K562 (cell line): Measurements from ENCODE around the gene PPP1R14C. TPM values are rescaled to one million over a fixed set of nuclear protein-coding genes. Genes with fewer than 3 reads are reported as not detected.

Experiments
- ATAC-seq: fragments of 200-7000 bp; cut with Tn5 transposase; 3 replicates; pipeline ENCODE4 v1.9.1; 2020; ENCODE audit warnings: moderate library complexity
- BruUV-seq: library from RNA; stranded (reverse); fragments of 400-500 nt; replicated peaks from 2 replicates; lab custom pipeline; 2021; lab: Mats Ljungman, UMichigan
- CTCF ChIA-PET: fragments of 300-600 bp; formaldehyde crosslinking; extraction: SDS; loops from one replicate; lab custom pipeline; 2021; ENCODE audit warnings: low intra/inter-chr PET ratio; lab: Yijun Ruan, JAX
- POLR2A ChIA-PET: fragments of 300-600, 350-650 bp; sonication (Branson Sonifier 250); formaldehyde crosslinking; extraction: SDS; loops from one replicate; lab custom pipeline; 2021; ENCODE audit warnings: antibody characterized with exemption, inconsistent platforms; lab: Yijun Ruan, JAX
- DNase-seq, 4 experiments: peaks; one replicate each; pipeline versions ENCODE4 v3.0.0 to v3.0.0-alpha.2; 2011 to 2018; ENCODE audit warnings: low spot score in 3 of 4, mixed read lengths in 3 of 4; ENCODE audit errors: extremely low read depth in 1 of 4
- FAIRE-seq: peaks from 2 replicates; lab custom pipeline; 2011; peaks lifted over from hg19 to GRCh38; lab: Jason Lieb, UNC
- H2AFZ ChIP-seq: 2 replicates; pipeline ENCODE4 v1.6.0; 2011; ENCODE audit warnings: low read depth, low read length, control low read depth, inconsistent platforms
- H3K27ac ChIP-seq: fragments of 200-600 bp; 3 replicates; pipeline ENCODE4 v1.8.0; 2011; ENCODE audit warnings: low read depth, mild to moderate bottlenecking, control low read depth, inconsistent platforms, low read length, moderate library complexity, mixed read lengths; ENCODE audit errors: extremely low read depth
- H3K27me3 ChIP-seq, 2 experiments: fragments of 300-600 bp in 1 of 2; 2 replicates in 1 of 2; 3 replicates in 1 of 2; pipeline versions ENCODE4 v1.6.0 to v1.8.0; 2011; ENCODE audit warnings: inconsistent platforms in 2 of 2, low read length in 2 of 2, mild to moderate bottlenecking in 1 of 2, mixed read lengths in 1 of 2, moderate library complexity in 1 of 2; ENCODE audit not compliant: control insufficient read depth in 2 of 2, insufficient read depth in 2 of 2
- H3K36me3 ChIP-seq: fragments of 300-600 bp; 3 replicates; pipeline ENCODE4 v1.8.0; 2011; ENCODE audit warnings: mild to moderate bottlenecking, low read length, inconsistent platforms; ENCODE audit not compliant: control insufficient read depth, insufficient read depth
- H3K4me1 ChIP-seq, 2 experiments: fragments of 200-600 bp in 1 of 2; replicated peaks in 1 of 2; 2 replicates in 1 of 2; 3 replicates in 1 of 2; pipeline versions ENCODE4 v1.5.1 to v1.8.0; 2011; ENCODE audit warnings: inconsistent platforms in 2 of 2, low read length in 2 of 2, mild to moderate bottlenecking in 1 of 2, mixed read lengths in 1 of 2, moderate library complexity in 1 of 2; ENCODE audit not compliant: control insufficient read depth in 2 of 2, insufficient read depth in 2 of 2
- H3K4me2 ChIP-seq: 2 replicates; pipeline ENCODE4 v1.6.1; 2011; ENCODE audit warnings: low read length, control low read depth, inconsistent platforms, mixed read lengths; ENCODE audit not compliant: insufficient read depth
- H3K4me3 ChIP-seq: fragments of 200-600 bp; sonication (generic), shearing (Covaris generic); 2 replicates; pipeline ENCODE4 v1.5.1; 2016; ENCODE audit warnings: control low read depth, inconsistent platforms
- H3K79me2 ChIP-seq: fragments of 200-600 bp; 3 replicates; pipeline ENCODE4 v1.8.0; 2011; ENCODE audit warnings: low read length, inconsistent platforms; ENCODE audit not compliant: control insufficient read depth, insufficient read depth
- H3K9ac ChIP-seq, 2 experiments: 2 replicates each; pipeline versions ENCODE4 v1.6.0 to v1.6.1; 2011; ENCODE audit warnings: low read depth in 2 of 2, low read length in 2 of 2, control low read depth in 1 of 2, inconsistent platforms in 1 of 2, mild to moderate bottlenecking in 1 of 2, mixed read lengths in 1 of 2; ENCODE audit not compliant: insufficient read depth in 1 of 2
- H3K9me1 ChIP-seq: one replicate; pipeline ENCODE4 v1.6.0; 2011; ENCODE audit warnings: inconsistent platforms, mild to moderate bottlenecking, low read length, moderate library complexity; ENCODE audit not compliant: control insufficient read depth, insufficient read depth
- H3K9me3 ChIP-seq: replicated peaks from 2 replicates; pipeline ENCODE4 v1.5.1; 2011; ENCODE audit warnings: low read depth, low read length, inconsistent platforms; ENCODE audit not compliant: control insufficient read depth, insufficient read depth
- H4K20me1 ChIP-seq: replicated peaks from 2 replicates; pipeline ENCODE4 v1.6.1; 2011; ENCODE audit warnings: low read length, inconsistent platforms, mixed read lengths; ENCODE audit not compliant: control insufficient read depth, insufficient read depth
- CEBPG ChIP-seq, 3 experiments: fragments of 200-800 bp in 1 of 3; sonication (Bioruptor generic) in 1 of 3; sonication (generic) in 1 of 3; formaldehyde crosslinking in 1 of 3; IDR thresholded peaks in 2 of 3; conservative IDR thresholded peaks in 1 of 3; 2 replicates each; pipeline versions ENCODE4 v1.6.1 to v1.8.0; 2016 to 2022; ENCODE audit warnings: missing compliant biosample characterization in 2 of 3, missing genetic modification characterization in 2 of 3, mild to moderate bottlenecking in 1 of 3, missing genetic modification reagents in 1 of 3
- EZH2 ChIP-seq: IDR thresholded peaks from 2 replicates; pipeline ENCODE4 v1.6.1; 2012; ENCODE audit warnings: low read depth, mild to moderate bottlenecking, inconsistent platforms, low read length, borderline replicate concordance
- MAFG ChIP-seq: fragments of 450-650 bp; conservative IDR thresholded peaks from 2 replicates; pipeline ENCODE4 v1.6.1; 2016; ENCODE audit warnings: missing genetic modification characterization, missing compliant biosample characterization
- NFRKB ChIP-seq: fragments of 450-650 bp; IDR thresholded peaks from 2 replicates; pipeline ENCODE4 v1.6.1; 2016; ENCODE audit warnings: low read depth
- PTBP1 ChIP-seq: fragments of 200-400 bp; formaldehyde crosslinking; IDR thresholded peaks from 2 replicates; pipeline ENCODE4 v1.6.1; 2017; ENCODE audit warnings: low read depth, low read length
- RFX7 ChIP-seq: fragments of 250-450 bp; sonication (Bioruptor Pico); IDR thresholded peaks from 2 replicates; pipeline ENCODE4 v1.5.1; 2021; ENCODE audit warnings: mild to moderate bottlenecking
- SOX6 ChIP-seq: fragments of 450-650 bp; IDR thresholded peaks from 2 replicates; pipeline ENCODE4 v1.6.1; 2014; ENCODE audit warnings: mild to moderate bottlenecking
- TCF3 ChIP-seq: sonication (generic); formaldehyde crosslinking; IDR thresholded peaks from 2 replicates; pipeline ENCODE4 v1.4.0; 2020; ENCODE audit warnings: mild to moderate bottlenecking, missing genetic modification reagents
- TEAD2 ChIP-seq: fragments of 450-650 bp; IDR thresholded peaks from 2 replicates; pipeline ENCODE4 v1.6.1; 2016; ENCODE audit warnings: missing genetic modification characterization, control low read depth, missing compliant biosample characterization
- TEAD4 ChIP-seq, 2 experiments: sonication (generic) in 1 of 2; formaldehyde crosslinking in 1 of 2; IDR thresholded peaks; 2 replicates each; pipeline versions ENCODE4 v1.6.1 to v1.8.0; 2012 to 2022; ENCODE audit warnings: borderline replicate concordance in 1 of 2, inconsistent platforms in 1 of 2, low read length in 1 of 2, mild to moderate bottlenecking in 1 of 2, missing genetic modification reagents in 1 of 2
- ZNF184 ChIP-seq: sonication (generic); formaldehyde crosslinking; IDR thresholded peaks from 2 replicates; pipeline ENCODE4 v1.5.0; 2020; ENCODE audit warnings: missing genetic modification reagents
- WGBS: fragments of 100-300 bp; shearing (Covaris generic); methylation state at CpG from one replicate; pipeline ENCODE4 v1.1.6; 2016; ENCODE audit warnings: low coverage, mixed read lengths; ENCODE audit not compliant: insufficient coverage; ENCODE audit errors: missing lambda C conversion rate; 5-methylcytosine and 5-hydroxymethylcytosine counted together
- in situ Hi-C: fragments of 300-500 bp; cut with MboI; formaldehyde crosslinking; loops from 4 replicates; pipeline ENCODE4 v1.15.0; 2018; ENCODE audit warnings: inconsistent platforms, mixed read lengths
- intact Hi-C: fragments of 100-400 bp; cut with micrococcal nuclease; formaldehyde crosslinking; loops from 2 replicates; pipeline ENCODE4 v1.14.2; 2022
- polyA plus RNA-seq, 8 experiments: library from polyadenylated mRNA; depleted of rRNA in 4 of 8; stranded (reverse) in 5 of 8; unstranded in 3 of 8; fragments of >200 nt; fragmentation: Nextera tagmentation in 2 of 8; fragmentation: Illumina TruSeq in 1 of 8; extraction: Ambion mirVana in 2 of 8; extraction: Trizol in 1 of 8; gene quantifications; 2 replicates each; pipeline versions ENCODE4 v1.2.1 to v1.2.3, GENCODE V29; 2011 to 2014; ENCODE audit warnings: inconsistent platforms in 1 of 8, missing spikeins in 1 of 8
- total RNA-seq, 7 experiments: library from RNA; depleted of rRNA in 6 of 7; stranded (reverse); fragments of >200 nt in 6 of 7; fragmentation: Illumina TruSeq in 2 of 7; extraction: Trizol in 2 of 7; gene quantifications; 2 replicates each; pipeline versions ENCODE4 v1.2.1 to v1.2.3, GENCODE V29; 2011 to 2021; ENCODE audit warnings: low replicate concordance in 1 of 7
- TF ChIP-seq, protein P1 (sequence below): sonication (generic); formaldehyde crosslinking; IDR thresholded peaks from 2 replicates; pipeline ENCODE4 v1.8.0; 2022; ENCODE audit warnings: missing genetic modification reagents, mild to moderate bottlenecking, moderate library complexity, borderline replicate concordance

Gene PPP1R14C
- total and polyA plus RNA-seq, 9 of the 15 experiments (the other 6 are each of a cell fraction or from before 2014, with no cell fraction given): 4.5 to 16.6 (median 11.9) TPM

DNA sequence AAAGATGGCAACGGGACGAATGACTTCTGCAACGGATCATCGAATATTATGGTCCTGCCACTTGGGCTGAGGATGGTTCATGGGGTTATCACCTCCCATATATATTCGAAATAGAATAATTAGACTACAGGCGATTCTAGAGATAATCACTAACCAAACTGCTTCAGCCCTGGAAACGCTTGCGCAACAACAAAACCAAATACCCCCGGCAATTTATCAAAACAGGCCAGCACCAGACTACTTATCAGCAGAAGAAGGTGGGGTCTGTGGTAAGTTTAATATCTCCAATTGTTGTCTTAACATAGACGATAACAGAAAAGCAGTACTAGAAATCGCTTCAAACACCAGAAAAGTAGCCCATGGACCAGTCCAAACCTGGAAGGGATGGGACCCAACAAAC, 42.9 kb upstream of the PPP1R14C start (continued):
- TF ChIP-seq PTBP1: no peak
- TF ChIP-seq MAFG (tag): no peak
- TF ChIP-seq TCF3: peak; percentile 44; the same call in 1 of the 2 replicates
- no peak for TF ChIP-seq CEBPG (CRISPR knock-in tag; IDR thresholded peaks at IDR 0.05)
- peak; percentile 68 to 84 for TF ChIP-seq CEBPG (tag; conservative IDR thresholded peaks at IDR 0.05 in 1 of 2, IDR thresholded peaks at IDR 0.05 in 1 of 2)
- peak; percentile 78 for TF ChIP-seq TEAD4 (IDR thresholded peaks at IDR 0.05; ENCODE audit: low read length)
- TF ChIP-seq TEAD4 (CRISPR knock-in tag; IDR thresholded peaks at IDR 0.05; ENCODE audit: borderline replicate concordance): no peak
- TF ChIP-seq SOX6: peak; percentile 30; the same call in 1 of the 2 replicates
- no peak for TF ChIP-seq NFRKB

DNA sequence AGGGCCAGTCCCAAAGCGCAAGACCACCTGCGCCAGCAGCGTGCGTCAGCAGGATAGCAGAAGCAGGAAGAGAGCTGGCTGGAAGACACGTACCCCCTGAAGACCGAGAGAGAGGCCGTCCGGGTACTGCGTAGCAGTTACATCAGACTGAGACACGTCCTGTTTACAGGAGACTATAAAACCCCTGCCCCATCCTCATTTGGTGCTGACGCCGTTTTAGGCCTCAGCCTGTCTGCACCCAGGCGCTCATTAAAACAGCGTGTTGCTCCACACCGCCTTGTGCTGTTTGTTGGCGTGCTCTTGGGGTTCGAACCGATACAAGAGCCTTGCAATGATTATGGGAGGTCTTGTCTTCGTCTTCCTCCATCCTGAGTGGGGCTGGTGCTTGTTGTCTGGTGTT, 42.1 kb upstream of the PPP1R14C start:
- H3K9ac ChIP-seq: no peak overlapping the region
- H3K27me3 ChIP-seq: peaks cover 48 to 57% of the 10 kb centered on the region in 2 experiments
- no peaks in the 10 kb centered on the region for H3K9me1 ChIP-seq
- BruUV-seq: no TSS peak
- no peak overlapping the region for H3K27ac ChIP-seq
- WGBS: 9% methylated on average over 19 of the region's 19 CpGs
- intact Hi-C loops: no loop called here
- no peak for DNase-seq
- H3K4me1 ChIP-seq: peaks cover 0 to 3% of the 10 kb centered on the region in 2 experiments; a peak in 1 of 5 replicates
- no peaks in the 10 kb centered on the region for H3K9me3 ChIP-seq
- POLR2A ChIA-PET: interaction anchor here (0.6 kb wide), 1 partner anchor 12 kb away, joined by 3 read pairs; no protein-coding TSS in a partner anchor
- no peak overlapping the region for H3K4me2 ChIP-seq
- H3K4me3 ChIP-seq: no peak overlapping the region
- H3K79me2 ChIP-seq: no peaks in the 10 kb centered on the region
- TF ChIP-seq TEAD2 (tag) (no peak), EZH2 (0 out of 2 replicates have a peak, but pooled peaks have one; percentile 53), RFX7 (CRISPR knock-in tag) (no peak), ZNF184 (CRISPR knock-in tag) (no peak)
- TF ChIP-seq, protein P1, sequence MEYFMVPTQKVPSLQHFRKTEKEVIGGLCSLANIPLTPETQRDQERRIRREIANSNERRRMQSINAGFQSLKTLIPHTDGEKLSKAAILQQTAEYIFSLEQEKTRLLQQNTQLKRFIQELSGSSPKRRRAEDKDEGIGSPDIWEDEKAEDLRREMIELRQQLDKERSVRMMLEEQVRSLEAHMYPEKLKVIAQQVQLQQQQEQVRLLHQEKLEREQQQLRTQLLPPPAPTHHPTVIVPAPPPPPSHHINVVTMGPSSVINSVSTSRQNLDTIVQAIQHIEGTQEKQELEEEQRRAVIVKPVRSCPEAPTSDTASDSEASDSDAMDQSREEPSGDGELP (CRISPR knock-in tag): no peak
- H3K36me3 ChIP-seq: no peaks in the 10 kb centered on the region
- FAIRE-seq: no peak
- in situ Hi-C loops: no loop called here
- H2AFZ ChIP-seq: no peak overlapping the region
- H4K20me1 ChIP-seq: 0 out of 2 replicates have a peak, but pooled peaks cover 2% of the 10 kb centered on the region
- ATAC-seq: no peak; the same call in 2 of the 3 replicates
- CTCF ChIA-PET: no interaction called here
